Stomach (tissue), 9 donors: ENCODE measurements around the gene EPS8L3. TPM values are rescaled to one million over a fixed set of nuclear protein-coding genes. Genes with fewer than 3 reads are reported as not detected.
"Not testable (repeated sequence)": the region's sequence is repeated elsewhere in the genome, so short reads cannot be mapped to it uniquely, and the experiment has no call there.

Source experiments
- DNase-seq, 2 donors: peaks; one replicate each; pipeline versions ENCODE4 v3.0.0 to v3.0.0-alpha.2; 2013 to 2019
- H3K27ac ChIP-seq, 5 donors: fragments of 200-600 bp in 4 of 5; sonication (generic) in 4 of 5; one replicate each; pipeline ENCODE4 v1.5.1; 2013 to 2019; ENCODE audit warnings: mild to moderate bottlenecking in 1 of 5, moderate library complexity in 1 of 5
- H3K27me3 ChIP-seq, 3 donors: fragments of 200-600 bp; sonication (generic); one replicate each; pipeline ENCODE4 v1.5.1; 2017 to 2019; ENCODE audit warnings: mixed run types in 1 of 3
- H3K36me3 ChIP-seq, 4 donors: fragments of 200-600 bp; sonication (generic); 1 replicate in 3 of 4; 2 replicates in 1 of 4; pipeline ENCODE4 v1.5.1; 2016 to 2019
- H3K4me1 ChIP-seq, 4 donors: fragments of 200-600 bp; sonication (generic); one replicate each; pipeline ENCODE4 v1.5.1; 2016 to 2019
- H3K4me3 ChIP-seq, 4 donors: fragments of 200-600 bp; sonication (generic) in 3 of 4; one replicate each; pipeline ENCODE4 v1.5.1; 2016 to 2019; ENCODE audit warnings: mild to moderate bottlenecking in 1 of 4
- H3K9me3 ChIP-seq, 4 donors: fragments of 200-600 bp; sonication (generic); one replicate each; pipeline ENCODE4 v1.5.1; 2016 to 2019
- EP300 ChIP-seq: sonication (generic); formaldehyde crosslinking; IDR thresholded peaks from one replicate; pipeline ENCODE4 v1.6.1; 2017; ENCODE audit warnings: antibody characterized with exemption
- POLR2A ChIP-seq, 4 donors: fragments of 450-650 bp; IDR thresholded peaks; one replicate each; pipeline ENCODE4 v1.6.1; 2016; ENCODE audit warnings: antibody characterized with exemption in 4 of 4, control low read depth in 2 of 4, mild to moderate bottlenecking in 1 of 4, moderate library complexity in 1 of 4
- POLR2AphosphoS5 ChIP-seq, 3 donors: sonication (generic); formaldehyde crosslinking; IDR thresholded peaks; one replicate each; pipeline ENCODE4 v1.6.1; 2016; ENCODE audit warnings: antibody characterized with exemption in 3 of 3
- WGBS, 5 donors: extraction: QIAGEN DNeasy Blood & Tissue Kit in 3 of 5; methylation state at CpG; one replicate each; pipeline versions ENCODE4 v1.1.5 to v1.1.7; 2013 to 2018; 5-methylcytosine and 5-hydroxymethylcytosine counted together
- intact Hi-C: fragments of 100-400 bp; cut with DNase I; formaldehyde crosslinking; loops from one replicate; pipeline ENCODE4 v1.15.1; 2023; ENCODE audit warnings: low total_unique reads
- polyA plus RNA-seq, 3 donors: library from polyadenylated mRNA; stranded (reverse); fragments of 200-250 nt; gene quantifications; one replicate each; pipeline ENCODE4 v1.2.3, GENCODE V29; 2013
- total RNA-seq, 5 donors: library from RNA; depleted of rRNA; stranded (reverse); fragments of >200 nt; gene quantifications; one replicate each; pipeline versions ENCODE4 v1.1.0 to v1.2.3, GENCODE V29; 2014 to 2016
- TF ChIP-seq, protein P1 (sequence below), 7 experiments: fragments of 450-650 bp in 4 of 7; fragments of 200-600 bp in 3 of 7; sonication (generic) in 3 of 7; IDR thresholded peaks; one replicate each; pipeline ENCODE4 v1.5.1; 2016 to 2019; ENCODE audit warnings: antibody characterized with exemption in 7 of 7, control low read depth in 2 of 7, mild to moderate bottlenecking in 1 of 7
- donor health status: healthy with polysubstance abuse.
- donor health status: Bipolar disorder and iron deficiency.
- donor health status: healthy.

EPS8L3 gene
- total and polyA plus RNA-seq, 8 donors, result 9.5 to 299 (median 34.3) TPM

DNA sequence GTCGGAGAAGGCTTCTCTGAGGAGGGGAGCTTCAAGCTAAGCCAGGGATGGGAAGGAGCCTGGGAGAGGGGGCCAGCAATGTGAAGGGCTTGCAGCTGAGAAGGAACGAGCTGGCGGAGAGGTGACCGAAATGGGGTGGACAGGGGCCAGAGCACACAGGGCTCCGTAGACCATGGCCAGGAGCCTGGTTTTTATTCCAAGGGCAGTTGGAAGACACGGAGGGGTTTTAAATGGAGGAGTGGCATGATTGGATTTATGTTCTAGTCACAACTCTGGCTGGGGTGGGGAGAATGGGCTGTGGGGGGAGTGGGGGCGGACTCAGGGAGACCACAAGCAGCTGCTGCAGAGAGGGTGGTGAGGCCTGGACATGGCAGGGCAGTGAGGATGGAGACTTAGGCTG is 5.1 kb upstream of the EPS8L3 start:
- TF ChIP-seq POLR2A (IDR thresholded peaks at IDR 0.05) (no peak), POLR2AphosphoS5 (IDR thresholded peaks at IDR 0.05) (no peak), EP300 (no peak)
- TF ChIP-seq, protein P1, sequence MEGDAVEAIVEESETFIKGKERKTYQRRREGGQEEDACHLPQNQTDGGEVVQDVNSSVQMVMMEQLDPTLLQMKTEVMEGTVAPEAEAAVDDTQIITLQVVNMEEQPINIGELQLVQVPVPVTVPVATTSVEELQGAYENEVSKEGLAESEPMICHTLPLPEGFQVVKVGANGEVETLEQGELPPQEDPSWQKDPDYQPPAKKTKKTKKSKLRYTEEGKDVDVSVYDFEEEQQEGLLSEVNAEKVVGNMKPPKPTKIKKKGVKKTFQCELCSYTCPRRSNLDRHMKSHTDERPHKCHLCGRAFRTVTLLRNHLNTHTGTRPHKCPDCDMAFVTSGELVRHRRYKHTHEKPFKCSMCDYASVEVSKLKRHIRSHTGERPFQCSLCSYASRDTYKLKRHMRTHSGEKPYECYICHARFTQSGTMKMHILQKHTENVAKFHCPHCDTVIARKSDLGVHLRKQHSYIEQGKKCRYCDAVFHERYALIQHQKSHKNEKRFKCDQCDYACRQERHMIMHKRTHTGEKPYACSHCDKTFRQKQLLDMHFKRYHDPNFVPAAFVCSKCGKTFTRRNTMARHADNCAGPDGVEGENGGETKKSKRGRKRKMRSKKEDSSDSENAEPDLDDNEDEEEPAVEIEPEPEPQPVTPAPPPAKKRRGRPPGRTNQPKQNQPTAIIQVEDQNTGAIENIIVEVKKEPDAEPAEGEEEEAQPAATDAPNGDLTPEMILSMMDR (IDR thresholded peaks at IDR 0.05), result no peak
- WGBS, 5 donors, result 89 to 92% (median 90%) methylated on average over 7 of the region's 7 CpGs
- Histone ChIP-seq H3K4me1 (peaks cover 6 to 53% (median 16%) of the 10 kb centered on the region in 4 donors), H3K27me3 (no peaks in the 10 kb centered on the region), H3K27ac (no peak overlapping the region), H3K4me3 (no peak overlapping the region), H3K9me3 (no peaks in the 10 kb centered on the region), H3K36me3 (no peaks in the 10 kb centered on the region)
- intact Hi-C loops, result no loop called here
- DNase-seq, result no peak

- Histone ChIP-seq H3K4me1 (peaks cover 11 to 56% (median 20%) of the 10 kb centered on the region in 4 donors), H3K27ac (no peak overlapping the region), H3K36me3 (no peaks in the 10 kb centered on the region), H3K27me3 (no peaks in the 10 kb centered on the region), H3K9me3 (no peaks in the 10 kb centered on the region), H3K4me3 (no peak overlapping the region)
- peak in 1 of 2 donors; percentile 16 for DNase-seq
- intact Hi-C loops, result no loop called here
- 65 to 95% (median 90%) methylated on average over 2 of the region's 2 CpGs for WGBS, 5 donors
- no peak for TF ChIP-seq POLR2AphosphoS5 (IDR thresholded peaks at IDR 0.05)
- no peak for TF ChIP-seq EP300
- TF ChIP-seq, protein P1 (IDR thresholded peaks at IDR 0.05), result no peak
- TF ChIP-seq POLR2A (IDR thresholded peaks at IDR 0.05), result no peak
Observed at GRCh38 chr1:109768335-109768650, 4.6 kb upstream of the EPS8L3 start.

DNA sequence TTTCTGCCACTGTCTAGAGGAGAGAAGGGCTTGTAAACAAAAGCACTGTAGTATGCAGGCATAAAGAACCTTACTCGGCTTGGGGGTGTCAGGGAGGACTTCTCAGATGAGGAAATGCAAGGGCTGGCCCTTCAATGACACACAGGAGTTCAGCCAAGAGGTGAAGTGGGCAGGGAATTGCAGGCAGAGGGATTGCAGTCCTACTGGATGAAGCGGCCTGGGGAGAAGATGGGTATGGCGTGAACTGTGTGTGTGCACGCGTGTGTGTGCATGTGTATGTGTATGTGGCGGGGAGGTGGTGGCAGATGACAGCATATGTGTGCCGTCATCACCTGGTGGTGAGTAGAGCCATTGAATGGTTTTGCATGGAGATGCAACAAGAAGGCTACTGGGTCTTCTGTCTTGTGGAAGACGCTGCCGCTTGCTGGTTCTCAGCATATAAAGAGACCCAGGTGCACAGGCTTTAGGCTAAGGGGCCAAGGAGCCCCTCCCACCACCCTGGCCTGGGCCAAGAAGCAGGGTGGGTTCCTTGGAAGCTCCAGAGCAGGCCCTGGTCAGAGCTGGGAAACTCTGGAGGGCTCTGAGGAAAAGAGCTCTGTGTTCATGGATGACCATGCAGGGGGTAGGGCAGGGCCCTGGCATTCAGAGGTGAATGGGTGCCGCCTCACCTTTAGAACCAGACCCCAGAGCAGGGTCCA is 4.1 kb upstream of the EPS8L3 start:
- H3K4me1 ChIP-seq, result peaks cover 16 to 56% (median 22%) of the 10 kb centered on the region in 4 donors
- intact Hi-C loops, result no loop called here
- no peaks in the 10 kb centered on the region for H3K36me3 ChIP-seq
- no peak for TF ChIP-seq POLR2A (IDR thresholded peaks at IDR 0.05)
- TF ChIP-seq EP300, result no peak
- TF ChIP-seq, protein P1 (IDR thresholded peaks at IDR 0.05), result no peak
- TF ChIP-seq POLR2AphosphoS5 (IDR thresholded peaks at IDR 0.05), result no peak
- H3K27ac ChIP-seq, result peak overlapping the region in 2 of 5 donors; percentile 28 to 87
- peak in 1 of 2 donors; percentile 23 for DNase-seq
- WGBS, 5 donors, result 85 to 91% (median 88%) methylated on average over 10 of the region's 10 CpGs
- no peaks in the 10 kb centered on the region for H3K27me3 ChIP-seq
- H3K9me3 ChIP-seq, result no peaks in the 10 kb centered on the region
- H3K4me3 ChIP-seq, result no peak overlapping the region

DNA sequence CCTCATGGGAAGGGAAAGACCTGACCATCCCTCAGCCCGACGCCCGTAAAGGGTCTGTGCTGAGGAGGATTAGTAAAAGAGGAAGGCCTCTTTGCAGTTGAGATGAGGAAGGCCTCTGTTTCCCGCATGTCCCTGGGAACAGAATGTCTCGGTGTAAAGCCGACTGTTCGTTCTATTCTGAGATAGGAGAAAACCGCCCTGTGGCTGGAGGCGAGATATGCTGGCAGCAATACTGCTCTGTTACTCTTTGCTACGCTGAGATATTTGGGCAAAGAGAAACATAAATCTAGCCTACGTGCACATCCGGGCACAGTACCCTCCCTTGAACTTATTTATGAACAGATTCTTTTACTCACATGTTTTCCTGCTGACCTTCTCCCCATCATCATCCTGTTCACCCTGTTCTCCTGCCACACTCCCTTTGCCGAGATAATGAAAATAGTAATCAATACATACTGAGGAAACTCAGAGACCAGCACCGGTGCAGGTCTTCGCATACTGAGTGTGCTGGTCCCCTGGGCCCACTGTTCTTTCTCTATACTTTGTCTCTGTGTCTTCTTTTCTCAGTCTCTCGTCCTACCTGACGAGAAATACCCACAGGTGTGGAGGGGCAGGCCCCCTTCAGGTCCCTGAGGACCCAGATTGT is 3.4 kb upstream of the EPS8L3 start:
- H3K4me3 ChIP-seq, H3K36me3 ChIP-seq, intact Hi-C loops, H3K9me3 ChIP-seq, H3K27me3 ChIP-seq: not testable (repeated sequence)
- TF ChIP-seq POLR2AphosphoS5 (IDR thresholded peaks at IDR 0.05), result peak in 1 of 3 donors; percentile 33
- peak in 1 of 2 donors; percentile 25 for DNase-seq
- Histone ChIP-seq H3K27ac (peak overlapping the region in 3 of 5 donors; percentile 38 to 87 (median 49)), H3K4me1 (peaks cover 19 to 58% (median 23%) of the 10 kb centered on the region in 4 donors)
- 51 to 61% (median 58%) methylated on average over 17 of the region's 17 CpGs for WGBS, 5 donors
